ENCODE data around the gene CACNG1. TPM values are rescaled to one million over a fixed set of nuclear protein-coding genes. Genes with fewer than 3 reads are reported as not detected.

CACNG1 gene
- polyA plus RNA-seq, 2 of the 4 experiments (the other 2 are of a cell fraction), result 0.15 TPM; not detected in 1

GRCh38 chr17:67020293-67020766, 24.0 kb upstream of the CACNG1 start:
- CTCF ChIA-PET, result interaction anchor here (1.2 to 1.7 kb wide), 2 partner anchors 17 kb away, joined by 3 to 7 read pairs; no protein-coding TSS in a partner anchor
- TF ChIP-seq, protein P1, sequence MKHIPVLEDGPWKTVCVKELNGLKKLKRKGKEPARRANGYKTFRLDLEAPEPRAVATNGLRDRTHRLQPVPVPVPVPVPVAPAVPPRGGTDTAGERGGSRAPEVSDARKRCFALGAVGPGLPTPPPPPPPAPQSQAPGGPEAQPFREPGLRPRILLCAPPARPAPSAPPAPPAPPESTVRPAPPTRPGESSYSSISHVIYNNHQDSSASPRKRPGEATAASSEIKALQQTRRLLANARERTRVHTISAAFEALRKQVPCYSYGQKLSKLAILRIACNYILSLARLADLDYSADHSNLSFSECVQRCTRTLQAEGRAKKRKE (CRISPR knock-in tag; IDR thresholded peaks at IDR 0.05; ENCODE audit: low read depth), result no peak
- no peak for TF ChIP-seq TFCP2L1 (CRISPR knock-in tag; IDR thresholded peaks at IDR 0.05)
- no peak for FAIRE-seq
- DNase-seq (ENCODE audit: low read depth in 1 of 2, low spot score in 1 of 2), result no peak
- Histone ChIP-seq H3K4me1 (no peaks in the 10 kb centered on the region), H3K4me2 (no peak overlapping the region), H3K9me3 (no peaks in the 10 kb centered on the region), H3K27ac (no peak overlapping the region), H3K4me3 (no peak overlapping the region)
- ATAC-seq, result no peak
- POLR2A ChIA-PET, result no interaction called here
- WGBS (ENCODE audit: missing lambda C conversion rate), result 81% methylated on average over 11 of the region's 11 CpGs

- ATAC-seq (no peak), FAIRE-seq (no peak), DNase-seq (ENCODE audit: low read depth in 1 of 2, low spot score in 1 of 2) (no peak)
- Histone ChIP-seq H3K4me1 (no peaks in the 10 kb centered on the region), H3K27ac (no peak overlapping the region), H3K4me2 (no peak overlapping the region), H3K4me3 (no peak overlapping the region), H3K9me3 (no peaks in the 10 kb centered on the region)
- TF ChIP-seq, protein P2, sequence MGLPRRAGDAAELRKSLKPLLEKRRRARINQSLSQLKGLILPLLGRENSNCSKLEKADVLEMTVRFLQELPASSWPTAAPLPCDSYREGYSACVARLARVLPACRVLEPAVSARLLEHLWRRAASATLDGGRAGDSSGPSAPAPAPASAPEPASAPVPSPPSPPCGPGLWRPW (IDR thresholded peaks at IDR 0.05), result no peak
- TF ChIP-seq ELK1 (IDR thresholded peaks at IDR 0.05; ENCODE audit: low read depth, low read length), result no peak
- TF ChIP-seq RFX5 (IDR thresholded peaks at IDR 0.05), result no peak
- no peak for TF ChIP-seq CBX8 (IDR thresholded peaks at IDR 0.05)
- no peak for TF ChIP-seq SREBF2 (IDR thresholded peaks at IDR 0.05)
- no peak for TF ChIP-seq FOXS1 (CRISPR knock-in tag; IDR thresholded peaks at IDR 0.05)
- TF ChIP-seq TP53 (CRISPR knock-in tag; IDR thresholded peaks at IDR 0.05), result no peak
- TF ChIP-seq RAD21 (conservative IDR thresholded peaks at IDR 0.05 in 1 of 2, IDR thresholded peaks at IDR 0.05 in 1 of 2), result no peak
- TF ChIP-seq, protein P3, sequence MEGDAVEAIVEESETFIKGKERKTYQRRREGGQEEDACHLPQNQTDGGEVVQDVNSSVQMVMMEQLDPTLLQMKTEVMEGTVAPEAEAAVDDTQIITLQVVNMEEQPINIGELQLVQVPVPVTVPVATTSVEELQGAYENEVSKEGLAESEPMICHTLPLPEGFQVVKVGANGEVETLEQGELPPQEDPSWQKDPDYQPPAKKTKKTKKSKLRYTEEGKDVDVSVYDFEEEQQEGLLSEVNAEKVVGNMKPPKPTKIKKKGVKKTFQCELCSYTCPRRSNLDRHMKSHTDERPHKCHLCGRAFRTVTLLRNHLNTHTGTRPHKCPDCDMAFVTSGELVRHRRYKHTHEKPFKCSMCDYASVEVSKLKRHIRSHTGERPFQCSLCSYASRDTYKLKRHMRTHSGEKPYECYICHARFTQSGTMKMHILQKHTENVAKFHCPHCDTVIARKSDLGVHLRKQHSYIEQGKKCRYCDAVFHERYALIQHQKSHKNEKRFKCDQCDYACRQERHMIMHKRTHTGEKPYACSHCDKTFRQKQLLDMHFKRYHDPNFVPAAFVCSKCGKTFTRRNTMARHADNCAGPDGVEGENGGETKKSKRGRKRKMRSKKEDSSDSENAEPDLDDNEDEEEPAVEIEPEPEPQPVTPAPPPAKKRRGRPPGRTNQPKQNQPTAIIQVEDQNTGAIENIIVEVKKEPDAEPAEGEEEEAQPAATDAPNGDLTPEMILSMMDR (IDR thresholded peaks at IDR 0.05), result no peak
- TF ChIP-seq, protein P4, sequence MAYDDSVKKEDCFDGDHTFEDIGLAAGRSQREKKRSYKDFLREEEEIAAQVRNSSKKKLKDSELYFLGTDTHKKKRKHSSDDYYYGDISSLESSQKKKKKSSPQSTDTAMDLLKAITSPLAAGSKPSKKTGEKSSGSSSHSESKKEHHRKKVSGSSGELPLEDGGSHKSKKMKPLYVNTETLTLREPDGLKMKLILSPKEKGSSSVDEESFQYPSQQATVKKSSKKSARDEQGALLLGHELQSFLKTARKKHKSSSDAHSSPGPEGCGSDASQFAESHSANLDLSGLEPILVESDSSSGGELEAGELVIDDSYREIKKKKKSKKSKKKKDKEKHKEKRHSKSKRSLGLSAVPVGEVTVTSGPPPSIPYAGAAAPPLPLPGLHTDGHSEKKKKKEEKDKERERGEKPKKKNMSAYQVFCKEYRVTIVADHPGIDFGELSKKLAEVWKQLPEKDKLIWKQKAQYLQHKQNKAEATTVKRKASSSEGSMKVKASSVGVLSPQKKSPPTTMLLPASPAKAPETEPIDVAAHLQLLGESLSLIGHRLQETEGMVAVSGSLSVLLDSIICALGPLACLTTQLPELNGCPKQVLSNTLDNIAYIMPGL (CRISPR knock-in tag; IDR thresholded peaks at IDR 0.05; ENCODE audit: borderline replicate concordance), result no peak
- TF ChIP-seq KDM1A (IDR thresholded peaks at IDR 0.05; ENCODE audit: low read depth), result no peak
- ChIA-PET POLR2A (no interaction called here), CTCF (interaction anchor here (0.9 to 1.7 kb wide), 3 partner anchors 9 to 52 kb away, joined by 3 to 7 read pairs (median 3); no protein-coding TSS in a partner anchor)
- WGBS (ENCODE audit: missing lambda C conversion rate), result 73% methylated on average over 7 of the region's 7 CpGs
Observed at GRCh38 chr17:67021196-67021595, 23.2 kb upstream of the CACNG1 start.

- FAIRE-seq, result no peak
- DNase-seq (ENCODE audit: low read depth in 1 of 2, low spot score in 1 of 2), result no peak
- WGBS (ENCODE audit: missing lambda C conversion rate), result 70% methylated on average over 16 of the region's 16 CpGs
- POLR2A ChIA-PET, result no interaction called here
- Histone ChIP-seq H3K9me3 (no peaks in the 10 kb centered on the region), H3K27ac (no peak overlapping the region), H3K4me3 (no peak overlapping the region), H3K4me1 (0 out of 3 replicates have a peak, but pooled peaks cover under 1% of the 10 kb centered on the region), H3K4me2 (no peak overlapping the region)
- CTCF ChIA-PET, result interaction anchor here (0.6 to 1.7 kb wide), 4 partner anchors 8 to 589 kb away, joined by 3 to 7 read pairs (median 3); no protein-coding TSS in a partner anchor
- ATAC-seq, result peak in 1 of 2 experiments; percentile 10; a peak in 2 of 6 replicates
- TF ChIP-seq USF2 (IDR thresholded peaks at IDR 0.05), result no peak
- no peak for TF ChIP-seq MAX (IDR thresholded peaks at IDR 0.05)
- TF ChIP-seq ZSCAN20 (CRISPR knock-in tag; IDR thresholded peaks at IDR 0.05), result no peak
- no peak for TF ChIP-seq KDM5A (IDR thresholded peaks at IDR 0.05)
Observed at GRCh38 chr17:67021743-67022450, 22.5 kb upstream of the CACNG1 start.

Measured in A549 (cell line).